ENCODE results near the gene SMC2. TPM values are rescaled to one million over a fixed set of nuclear protein-coding genes. Genes with fewer than 3 reads are reported as not detected.

SMC2 gene
- total and polyA plus RNA-seq, 9 of the 15 experiments (the other 6 are each of a cell fraction or from before 2014, with no cell fraction given), result 18.0 to 54.0 (median 32.9) TPM

DNA sequence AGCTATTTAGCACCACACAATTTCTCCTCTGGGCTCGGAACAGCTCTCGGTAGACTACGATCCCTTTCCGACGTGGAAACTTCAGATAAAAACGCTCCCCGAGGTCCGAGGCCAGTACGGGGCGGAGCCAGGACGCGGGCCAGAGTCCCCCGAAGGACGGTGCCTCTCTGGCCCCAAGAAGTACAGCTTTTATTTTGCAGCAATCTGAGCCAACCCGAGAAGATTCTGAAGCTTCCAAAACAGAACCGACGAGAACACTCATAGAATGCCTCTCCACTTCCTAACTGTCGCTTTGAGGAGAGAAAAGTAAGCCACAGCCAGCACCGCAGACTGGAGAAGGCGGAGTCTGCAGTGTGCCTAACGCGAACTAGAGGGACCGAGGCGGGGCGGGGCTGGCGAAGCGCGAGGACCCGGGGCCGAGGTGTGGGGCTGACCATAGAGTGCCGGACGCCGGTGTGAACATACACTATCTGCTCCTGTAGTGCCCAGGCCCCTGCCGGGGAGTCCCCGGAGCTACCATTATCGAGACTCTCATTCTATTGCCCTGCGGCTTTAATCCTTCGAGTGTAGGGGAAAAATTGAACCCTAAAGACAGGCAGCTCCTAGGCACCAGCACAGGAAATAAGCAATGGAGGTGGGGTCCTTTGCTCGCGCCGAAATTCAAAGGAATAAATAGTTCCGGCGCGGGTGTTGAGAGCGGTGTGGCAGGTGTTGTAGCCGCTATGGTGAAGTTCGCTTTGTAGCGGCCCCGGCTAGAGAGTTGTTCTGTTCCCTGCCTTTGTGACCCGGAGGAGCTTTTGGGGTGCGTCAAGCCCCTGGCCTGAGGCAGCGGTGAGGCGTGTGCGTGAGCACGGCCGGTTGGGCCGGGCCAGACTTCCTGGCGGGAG lies at the start of gene SMC2 (continued):
- TF ChIP-seq HNRNPUL1 (IDR thresholded peaks at IDR 0.05; ENCODE audit: low read length) (no peak), ZNF57 (CRISPR knock-in tag; IDR thresholded peaks at IDR 0.05) (no peak), SIX5 (IDR thresholded peaks at IDR 0.05; ENCODE audit: borderline replicate concordance in 1 of 2, insufficient read depth in 1 of 2, low read depth in 1 of 2, low read length in 2 of 2) (no peak), SIN3B (IDR thresholded peaks at IDR 0.05; ENCODE audit: low read depth) (no peak; the same call in 1 of the 2 replicates), CBX2 (IDR thresholded peaks at IDR 0.05; ENCODE audit: insufficient read depth, low read length, poor library complexity, severe bottlenecking) (no peak), POLR2G (IDR thresholded peaks at IDR 0.05; ENCODE audit: low read depth, low read length) (peak; percentile 89), BMI1 (IDR thresholded peaks at IDR 0.05; ENCODE audit: low read length) (no peak), JUN (IDR thresholded peaks at IDR 0.05; ENCODE audit: borderline replicate concordance, low read depth, low read length) (no peak), JUN (CRISPR knock-in tag; IDR thresholded peaks at IDR 0.05; ENCODE audit: borderline replicate concordance) (no peak), DACH1 (IDR thresholded peaks at IDR 0.05; ENCODE audit: partially characterized antibody) (peak; percentile 92), ERF (CRISPR knock-in tag; IDR thresholded peaks at IDR 0.05) (0 out of 2 replicates have a peak, but pooled peaks have one; percentile 6), ARID2 (IDR thresholded peaks at IDR 0.05) (no peak), MAFK (IDR thresholded peaks at IDR 0.05; ENCODE audit: low read length) (no peak)
- TF ChIP-seq, protein P1, sequence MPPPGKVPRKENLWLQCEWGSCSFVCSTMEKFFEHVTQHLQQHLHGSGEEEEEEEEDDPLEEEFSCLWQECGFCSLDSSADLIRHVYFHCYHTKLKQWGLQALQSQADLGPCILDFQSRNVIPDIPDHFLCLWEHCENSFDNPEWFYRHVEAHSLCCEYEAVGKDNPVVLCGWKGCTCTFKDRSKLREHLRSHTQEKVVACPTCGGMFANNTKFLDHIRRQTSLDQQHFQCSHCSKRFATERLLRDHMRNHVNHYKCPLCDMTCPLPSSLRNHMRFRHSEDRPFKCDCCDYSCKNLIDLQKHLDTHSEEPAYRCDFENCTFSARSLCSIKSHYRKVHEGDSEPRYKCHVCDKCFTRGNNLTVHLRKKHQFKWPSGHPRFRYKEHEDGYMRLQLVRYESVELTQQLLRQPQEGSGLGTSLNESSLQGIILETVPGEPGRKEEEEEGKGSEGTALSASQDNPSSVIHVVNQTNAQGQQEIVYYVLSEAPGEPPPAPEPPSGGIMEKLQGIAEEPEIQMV (tag; conservative IDR thresholded peaks at IDR 0.05; ENCODE audit: low read depth), result no peak
- TF ChIP-seq, protein P2, sequence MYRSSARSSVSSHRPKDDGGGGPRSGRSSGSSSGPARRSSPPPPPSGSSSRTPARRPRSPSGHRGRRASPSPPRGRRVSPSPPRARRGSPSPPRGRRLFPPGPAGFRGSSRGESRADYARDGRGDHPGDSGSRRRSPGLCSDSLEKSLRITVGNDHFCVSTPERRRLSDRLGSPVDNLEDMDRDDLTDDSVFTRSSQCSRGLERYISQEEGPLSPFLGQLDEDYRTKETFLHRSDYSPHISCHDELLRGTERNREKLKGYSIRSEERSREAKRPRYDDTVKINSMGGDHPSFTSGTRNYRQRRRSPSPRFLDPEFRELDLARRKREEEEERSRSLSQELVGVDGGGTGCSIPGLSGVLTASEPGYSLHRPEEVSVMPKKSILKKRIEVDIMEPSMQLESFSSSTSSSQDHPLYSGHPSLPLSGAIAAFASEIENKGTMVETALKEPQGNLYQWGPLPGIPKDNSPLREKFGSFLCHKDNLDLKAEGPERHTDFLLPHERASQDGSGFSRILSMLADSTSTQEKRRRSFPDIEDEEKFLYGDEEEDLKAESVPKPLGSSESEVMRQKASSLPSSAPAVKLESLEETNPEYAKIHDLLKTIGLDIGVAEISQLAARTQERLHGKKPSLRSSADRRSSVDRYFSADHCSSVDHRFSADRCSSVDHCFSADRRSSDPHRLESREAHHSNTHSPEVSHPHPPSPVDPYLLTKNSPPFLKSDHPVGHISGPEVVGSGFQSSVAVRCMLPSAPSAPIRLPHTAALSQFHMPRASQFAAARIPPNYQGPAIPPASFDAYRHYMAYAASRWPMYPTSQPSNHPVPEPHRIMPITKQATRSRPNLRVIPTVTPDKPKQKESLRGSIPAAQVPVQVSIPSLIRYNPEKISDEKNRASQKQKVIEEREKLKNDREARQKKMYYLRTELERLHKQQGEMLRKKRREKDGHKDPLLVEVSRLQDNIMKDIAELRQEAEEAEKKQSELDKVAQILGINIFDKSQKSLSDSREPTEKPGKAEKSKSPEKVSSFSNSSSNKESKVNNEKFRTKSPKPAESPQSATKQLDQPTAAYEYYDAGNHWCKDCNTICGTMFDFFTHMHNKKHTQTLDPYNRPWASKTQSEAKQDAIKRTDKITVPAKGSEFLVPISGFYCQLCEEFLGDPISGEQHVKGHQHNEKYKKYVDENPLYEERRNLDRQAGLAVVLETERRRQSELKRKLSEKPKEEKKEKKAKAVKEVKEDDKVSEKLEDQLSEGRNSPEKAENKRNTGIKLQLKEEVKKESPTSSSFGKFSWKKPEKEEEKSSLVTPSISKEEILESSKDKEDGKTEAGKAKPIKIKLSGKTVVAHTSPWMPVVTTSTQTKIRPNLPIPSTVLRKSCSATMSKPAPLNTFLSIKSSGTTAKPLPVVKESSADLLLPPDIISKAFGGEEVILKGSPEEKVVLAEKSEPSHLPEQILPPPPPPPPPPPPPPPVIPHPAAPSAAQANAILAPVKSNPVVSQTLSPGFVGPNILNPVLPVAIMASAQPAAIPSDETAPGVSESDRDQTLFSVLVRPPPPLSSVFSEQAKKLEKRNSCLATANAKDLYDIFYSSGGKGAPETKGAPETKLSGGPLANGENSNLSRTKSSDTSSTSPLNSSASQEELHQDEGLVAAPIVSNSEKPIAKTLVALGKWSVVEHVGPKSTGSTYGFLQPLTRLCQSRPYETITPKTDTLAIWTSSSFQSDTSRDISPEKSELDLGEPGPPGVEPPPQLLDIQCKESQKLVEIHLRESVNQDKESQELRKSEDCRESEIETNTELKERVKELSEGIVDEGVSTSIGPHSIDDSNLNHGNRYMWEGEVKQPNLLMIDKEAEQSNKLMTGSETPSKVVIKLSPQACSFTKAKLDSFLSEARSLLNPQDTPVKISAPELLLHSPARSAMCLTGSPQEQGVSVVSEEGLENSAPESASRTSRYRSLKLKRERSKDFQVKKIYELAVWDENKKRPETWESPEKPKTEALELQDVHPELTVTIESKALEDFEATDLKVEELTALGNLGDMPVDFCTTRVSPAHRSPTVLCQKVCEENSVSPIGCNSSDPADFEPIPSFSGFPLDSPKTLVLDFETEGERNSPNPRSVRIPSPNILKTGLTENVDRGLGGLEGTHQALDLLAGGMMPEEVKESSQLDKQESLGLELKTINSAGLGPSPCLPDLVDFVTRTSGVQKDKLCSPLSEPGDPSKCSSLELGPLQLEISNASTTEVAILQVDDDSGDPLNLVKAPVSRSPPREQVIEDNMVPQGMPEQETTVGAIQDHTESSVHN (IDR thresholded peaks at IDR 0.05; ENCODE audit: borderline replicate concordance in 1 of 2, low read depth in 1 of 2), result no peak
